Inferior parietal cortex (tissue), 1 donor: Measurements from ENCODE around the gene TRDN.
"Not testable (repeated sequence)": the region's sequence is repeated elsewhere in the genome, so short reads cannot be mapped to it uniquely, and the experiment has no call there.

ENCODE experiments used
- DNase-seq: peaks from one replicate; pipeline ENCODE4 v3.0.0-alpha.2; 2016; ENCODE audit errors: extremely low spot score

The TRDN gene

DNA sequence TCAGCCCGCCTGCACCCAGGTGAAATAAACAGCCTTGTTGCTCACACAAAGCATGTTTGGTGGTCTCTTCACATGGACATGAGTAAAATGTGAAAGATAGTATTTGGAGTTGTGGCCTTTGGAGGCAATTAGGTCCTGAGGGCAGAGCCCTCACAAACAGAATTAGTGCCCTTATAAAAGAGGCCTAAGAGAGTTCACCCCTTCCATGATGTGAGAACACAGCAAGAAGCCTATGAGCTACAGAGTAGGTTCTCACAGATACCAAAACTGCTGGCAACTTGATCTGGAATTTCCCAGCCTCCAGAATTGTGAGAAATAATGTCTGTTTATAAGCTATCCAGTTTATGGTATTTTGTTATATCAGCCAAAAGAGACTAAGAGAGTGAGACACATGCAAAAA lies 74.5 kb downstream of the TRDN start:
- DNase-seq: no peak

DNA sequence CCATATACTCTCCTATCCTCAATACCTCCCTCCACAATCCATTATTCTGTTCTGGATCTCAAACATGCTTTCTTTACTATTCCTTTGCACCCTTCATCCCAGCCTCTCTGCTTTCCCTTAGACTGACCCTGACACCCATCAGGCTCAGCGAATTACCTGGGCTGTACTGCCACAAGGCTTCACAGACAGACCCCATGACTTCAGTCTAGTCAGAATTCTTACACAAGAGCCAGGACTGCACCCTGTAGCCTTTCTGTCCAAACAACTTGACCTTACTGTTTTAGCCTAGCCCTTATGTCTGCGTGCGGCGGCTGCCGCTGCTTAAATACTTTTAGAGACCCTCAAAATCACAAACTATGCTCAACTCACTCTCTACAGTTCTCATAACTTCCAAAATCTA lies 76.9 kb downstream of the TRDN start:
- not testable (repeated sequence) for DNase-seq

- DNase-seq: not testable (repeated sequence)
Observed at GRCh38 chr6:123557474-123557873, 79.3 kb downstream of the TRDN start.

- DNase-seq: no peak
Observed at GRCh38 chr6:123551939-123552707, 84.6 kb downstream of the TRDN start.

GRCh38 chr6:123550052-123550617 lies 86.6 kb downstream of the TRDN start:
- DNase-seq: no peak

GRCh38 chr6:123549476-123549875 lies 87.3 kb downstream of the TRDN start:
- DNase-seq: no peak

- no peak for DNase-seq
Observed at GRCh38 chr6:123547216-123547978, 89.4 kb downstream of the TRDN start.

- DNase-seq: no peak
Observed at GRCh38 chr6:123546537-123546936, 90.2 kb downstream of the TRDN start.

- DNase-seq: no peak
Observed at GRCh38 chr6:123541462-123541861, 95.3 kb downstream of the TRDN start.

GRCh38 chr6:123533862-123534648 lies 102.7 kb downstream of the TRDN start:
- no peak for DNase-seq

DNA sequence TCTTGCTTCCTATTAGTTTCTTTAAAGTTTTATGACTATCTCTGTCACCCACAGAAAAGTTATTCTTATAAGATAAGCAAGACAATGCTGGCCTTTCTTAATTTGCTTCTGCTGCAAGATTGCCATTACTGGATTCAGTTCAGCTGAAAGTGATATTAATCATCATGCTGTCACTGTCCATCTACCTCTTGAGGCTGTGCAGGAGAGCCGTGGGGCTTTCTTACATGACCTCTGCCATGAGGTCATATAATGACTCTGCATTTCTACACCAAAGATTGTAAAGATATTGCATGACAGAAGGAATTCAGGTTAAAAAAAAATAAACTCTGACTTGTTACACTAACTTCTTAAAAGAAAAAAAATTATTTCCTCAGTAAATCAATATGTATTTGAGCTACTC lies 106.9 kb downstream of the TRDN start:
- no peak for DNase-seq

DNA sequence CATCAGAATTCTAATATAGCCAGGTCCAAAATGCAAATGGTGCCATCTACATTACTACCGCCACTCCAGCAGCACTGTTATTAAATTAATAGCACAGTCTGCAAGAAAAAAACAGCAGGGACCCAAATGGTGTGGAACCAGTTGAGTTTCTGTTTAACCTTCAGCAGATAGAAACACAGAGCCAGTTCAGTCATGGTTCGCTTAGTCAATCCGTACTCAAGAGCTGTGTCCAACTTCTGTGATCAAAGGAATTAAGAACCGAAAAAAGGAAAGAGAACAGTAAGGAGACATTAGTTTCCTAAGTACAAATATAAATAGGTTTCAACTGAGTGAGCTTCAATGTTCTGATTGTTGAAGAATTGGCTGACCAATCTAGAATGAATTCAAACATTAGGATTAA lies 107.7 kb downstream of the TRDN start:
- DNase-seq: no peak

DNA sequence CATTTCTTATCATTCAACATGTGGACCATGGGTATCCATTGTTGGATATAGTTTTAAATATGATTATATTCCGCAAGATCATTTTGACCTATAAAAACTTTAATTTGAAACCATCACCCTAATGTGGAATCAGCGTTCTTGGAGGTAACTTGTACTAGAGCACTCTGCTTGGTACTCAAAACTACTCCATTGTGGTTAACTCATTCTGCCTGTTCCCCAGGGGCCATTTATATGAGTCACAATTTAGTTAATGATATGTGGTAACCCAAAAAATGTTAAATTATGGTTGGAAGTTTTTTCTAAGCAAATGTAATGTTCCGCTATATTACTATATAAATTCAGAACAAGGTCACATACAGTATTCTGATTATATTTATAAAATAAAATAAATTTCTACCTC lies 109.3 kb downstream of the TRDN start:
- no peak for DNase-seq

- DNase-seq: no peak
Observed at GRCh38 chr6:123526128-123526527, 110.6 kb downstream of the TRDN start.

DNA sequence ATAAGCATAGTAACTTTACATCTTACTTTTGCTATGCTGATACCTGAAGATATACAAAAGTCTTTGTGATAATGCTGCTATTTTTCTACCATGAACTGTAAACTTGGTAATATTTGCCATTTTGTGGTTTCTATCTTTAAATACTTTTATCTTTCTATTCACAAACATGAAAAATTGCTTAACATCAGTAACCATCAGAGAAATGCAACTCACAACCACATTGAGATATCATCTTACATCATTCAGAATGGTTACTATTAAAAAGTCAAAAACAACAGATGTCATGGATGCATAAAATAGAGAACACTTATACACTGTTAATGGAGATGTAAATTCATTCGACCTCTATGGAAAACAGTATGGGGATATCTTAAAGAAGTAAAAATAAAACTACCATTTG lies 112.0 kb downstream of the TRDN start:
- no peak for DNase-seq

- no peak for DNase-seq
Observed at GRCh38 chr6:123520217-123520616, 116.5 kb downstream of the TRDN start.

DNA sequence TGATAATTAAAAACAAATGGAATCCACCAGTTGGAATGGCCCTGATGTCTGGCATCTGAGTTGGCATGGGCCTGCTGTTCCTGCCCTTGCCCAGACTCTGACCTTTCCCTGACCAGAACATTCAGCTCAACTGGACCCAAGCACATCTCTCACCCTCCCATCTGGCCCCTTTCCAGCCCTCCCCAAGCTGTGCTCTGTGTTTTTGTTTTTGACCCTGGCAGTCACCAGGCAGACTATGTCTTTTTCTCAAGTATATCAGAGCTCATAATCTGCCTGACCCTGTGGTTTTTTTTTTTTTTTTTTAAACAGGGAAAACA lies 117.6 kb downstream of the TRDN start:
- DNase-seq: peak; percentile 8

- DNase-seq: peak; percentile 5
Observed at GRCh38 chr6:123518441-123519188, 118.1 kb downstream of the TRDN start.

GRCh38 chr6:123515715-123516114 lies 121.0 kb downstream of the TRDN start:
- DNase-seq: no peak

DNA sequence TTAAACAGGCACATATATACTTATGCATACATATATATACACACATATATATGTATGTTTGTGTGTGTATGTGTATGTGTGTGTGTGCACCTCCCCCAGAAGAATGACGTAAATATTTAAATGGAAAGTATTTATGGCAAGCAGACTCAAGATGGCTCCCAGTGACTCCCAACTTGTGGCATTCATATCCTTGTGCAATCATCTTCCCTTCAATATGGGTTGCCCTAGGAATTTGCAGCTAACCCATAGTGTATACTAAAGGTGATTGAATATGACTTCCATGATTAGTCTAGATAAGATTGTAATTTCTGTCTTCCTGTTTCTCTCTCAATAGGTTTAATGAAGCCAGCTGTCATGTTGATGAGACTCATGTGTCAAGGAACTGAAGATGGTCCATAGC lies 127.6 kb downstream of the TRDN start:
- no peak for DNase-seq

GRCh38 chr6:123508290-123508689 lies 128.5 kb downstream of the TRDN start:
- DNase-seq: no peak

- DNase-seq: no peak
Observed at GRCh38 chr6:123507582-123507981, 129.2 kb downstream of the TRDN start.
